GM21717 (cell line): ENCODE results near the gene CIPC.

Source experiments
- ATAC-seq: cut with Tn5 transposase; IDR thresholded peaks from one replicate; pipeline ENCODE4 v1.9.1; 2021; ENCODE audit warnings: mild to moderate bottlenecking, moderate library complexity; ENCODE audit not compliant: unreplicated experiment

The CIPC gene

GRCh38 chr14:77125281-77125801 lies 27.3 kb downstream of the CIPC start:
- ATAC-seq = no peak

- no peak for ATAC-seq
These were observed 27.8 kb downstream of the CIPC start for GRCh38 chr14:77125823-77126325.

- no peak for ATAC-seq
These were observed 28.5 kb downstream of the CIPC start for GRCh38 chr14:77126461-77126990.

GRCh38 chr14:77128414-77128891 lies 30.4 kb downstream of the CIPC start:
- no peak for ATAC-seq

GRCh38 chr14:77130386-77130785 lies 32.3 kb downstream of the CIPC start:
- no peak for ATAC-seq

GRCh38 chr14:77131206-77131605 lies 33.1 kb downstream of the CIPC start:
- ATAC-seq = no peak

GRCh38 chr14:77131871-77132486 lies 33.9 kb downstream of the CIPC start:
- no peak for ATAC-seq

- ATAC-seq = no peak
These were observed 35.8 kb downstream of the CIPC start for GRCh38 chr14:77133720-77134338.

GRCh38 chr14:77139022-77139421 lies 41.0 kb downstream of the CIPC start:
- ATAC-seq = no peak

GRCh38 chr14:77139540-77140358 lies 41.7 kb downstream of the CIPC start:
- no peak for ATAC-seq

GRCh38 chr14:77140359-77141213 lies 42.5 kb downstream of the CIPC start:
- ATAC-seq = no peak

GRCh38 chr14:77141214-77142004 lies 43.4 kb downstream of the CIPC start, which contains the start of gene ZDHHC22:
TSS of gene ZDHHC22 (minus strand) at chr14:77141791. CDS start at chr14:77139738, 2,053 bp downstream.
- ATAC-seq = no peak

- ATAC-seq = no peak
These were observed 44.1 kb downstream of the CIPC start for GRCh38 chr14:77142005-77142800.

GRCh38 chr14:77143071-77143470 lies 45.0 kb downstream of the CIPC start:
- no peak for ATAC-seq

GRCh38 chr14:77144412-77145115 lies 46.5 kb downstream of the CIPC start:
- ATAC-seq = no peak

- ATAC-seq = no peak
These were observed 48.1 kb downstream of the CIPC start for GRCh38 chr14:77145975-77146740.
